HS-5 (cell line): ENCODE data around the gene IDNK.

Source experiments
- DNase-seq: peaks from one replicate; pipeline ENCODE4 v3.0.0-alpha.2; 2012; ENCODE audit warnings: low read depth

IDNK gene

DNA sequence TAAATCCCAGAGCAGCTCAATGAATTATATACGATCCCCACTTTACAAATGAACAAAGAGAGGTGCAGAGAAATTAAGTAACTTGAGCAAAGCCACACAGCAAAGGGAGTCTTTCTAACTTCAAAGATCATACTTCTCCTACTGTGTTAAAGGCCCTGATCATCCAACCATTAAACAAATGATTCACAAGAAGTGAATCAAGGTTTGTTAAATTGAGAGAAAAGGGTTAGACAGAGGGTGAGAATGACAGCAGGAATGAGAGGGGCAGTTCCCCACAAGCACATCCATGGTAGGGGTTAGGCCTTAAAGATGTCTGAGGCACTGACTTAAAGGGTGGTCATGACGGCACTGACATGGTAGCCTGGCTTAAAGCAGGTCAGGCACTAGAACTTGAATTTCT, 10.7 kb downstream of the IDNK start:
- DNase-seq, result no peak

DNA sequence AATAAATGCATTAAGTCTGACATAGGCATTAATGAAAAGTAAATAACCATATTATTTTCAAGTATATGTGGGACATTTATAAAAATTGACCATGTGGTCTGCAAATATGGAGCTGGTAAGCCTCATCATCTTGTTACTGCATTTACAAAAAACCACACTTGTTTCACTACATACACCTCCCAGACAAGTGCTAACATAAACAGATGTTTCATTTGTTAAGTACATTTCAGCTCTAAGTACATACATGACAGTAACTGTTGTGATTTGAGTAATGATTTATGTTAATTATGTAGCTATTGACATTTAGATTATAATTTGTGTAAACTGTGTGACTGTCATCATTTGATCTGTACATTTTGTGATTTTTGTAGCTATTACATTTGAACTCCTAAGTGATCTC, 13.9 kb downstream of the IDNK start:
- DNase-seq, result no peak

DNA sequence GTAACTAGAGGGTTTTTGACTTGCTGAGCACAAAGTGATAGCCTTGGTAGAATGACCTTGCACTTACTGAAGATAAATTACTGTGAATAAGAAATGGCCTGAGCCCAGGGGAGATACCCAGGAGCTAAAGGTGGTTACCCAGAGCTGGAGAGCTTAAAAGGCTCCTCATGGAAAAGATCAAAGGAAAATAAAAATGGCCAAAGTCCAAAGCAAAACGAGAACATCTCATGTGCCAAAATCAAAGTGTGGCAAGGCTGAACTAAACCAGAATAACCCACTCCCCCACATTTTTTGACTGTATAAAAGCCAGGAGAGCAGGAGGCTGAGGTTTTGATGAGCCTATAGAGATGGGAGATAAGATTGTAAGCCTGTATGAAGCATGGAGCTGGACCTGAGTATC, 14.4 kb downstream of the IDNK start:
- no peak for DNase-seq

DNA sequence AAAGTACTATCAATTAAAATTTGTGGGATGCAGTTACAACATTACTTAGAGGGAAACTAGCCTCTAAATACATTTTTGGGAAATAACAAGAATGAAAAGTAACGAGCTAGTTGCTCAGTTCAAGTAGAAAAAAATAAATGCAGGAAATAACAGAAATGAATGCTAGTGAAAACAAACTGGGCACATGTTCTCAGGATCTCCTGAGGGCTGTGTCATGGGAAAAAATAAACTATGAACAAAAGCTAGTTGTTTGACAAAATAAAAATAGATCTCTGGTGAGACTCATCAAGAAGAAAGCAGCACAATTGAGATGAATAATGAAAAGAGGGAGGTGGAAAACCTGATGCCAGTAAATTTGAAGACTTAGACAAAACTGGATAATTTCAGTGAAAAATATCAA, 16.3 kb downstream of the IDNK start:
- no peak for DNase-seq

GRCh38 chr9:83642793-83643192, 19.9 kb downstream of the IDNK start:
- DNase-seq, result no peak

GRCh38 chr9:83646500-83647239, 23.7 kb downstream of the IDNK start:
- no peak for DNase-seq

- DNase-seq, result no peak
Observed at GRCh38 chr9:83649080-83649479, 26.1 kb downstream of the IDNK start.

- no peak for DNase-seq
Observed at GRCh38 chr9:83649515-83649914, 26.6 kb downstream of the IDNK start.

GRCh38 chr9:83651558-83651957, 28.6 kb downstream of the IDNK start:
- DNase-seq, result no peak

GRCh38 chr9:83652433-83652832, 29.5 kb downstream of the IDNK start:
- no peak for DNase-seq

DNA sequence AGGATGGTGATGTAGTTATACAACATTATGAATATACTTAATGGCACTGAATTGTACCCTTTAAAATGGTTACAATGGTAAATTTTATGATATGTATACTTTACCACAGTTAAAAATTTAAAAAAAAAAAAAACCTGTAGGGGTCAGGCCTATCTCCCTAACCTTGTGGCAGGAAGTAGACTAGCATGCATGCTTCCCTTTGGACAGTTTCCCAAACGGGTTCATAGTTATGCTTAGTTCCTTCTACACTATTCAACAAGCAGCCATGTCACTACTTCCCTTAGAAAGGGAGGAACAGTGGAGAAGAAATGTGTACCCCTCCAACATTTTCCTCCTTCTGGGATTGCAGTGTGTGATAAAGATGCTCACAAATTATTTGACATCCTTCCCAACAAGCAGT, 32.5 kb downstream of the IDNK start:
- DNase-seq, result no peak

- no peak for DNase-seq
Observed at GRCh38 chr9:83656032-83656680, 33.2 kb downstream of the IDNK start.

DNA sequence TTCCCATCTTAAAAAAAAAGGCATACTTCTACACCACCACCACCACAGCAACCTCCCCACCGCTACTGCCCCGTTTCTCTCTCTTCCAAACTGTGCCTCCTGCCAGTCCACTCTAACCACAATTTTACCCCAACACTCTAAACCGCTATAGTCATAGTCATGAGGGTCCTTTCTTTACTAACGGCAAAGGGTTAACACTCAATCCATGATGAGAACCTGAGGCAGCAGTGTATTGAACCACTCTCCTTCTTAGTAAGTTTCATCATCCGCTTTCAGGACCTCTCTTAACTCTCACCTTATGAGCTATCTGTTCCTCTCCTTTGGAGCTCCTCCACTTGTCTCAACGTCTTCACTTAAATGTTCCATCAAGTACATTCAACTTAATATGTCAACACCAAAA, 34.0 kb downstream of the IDNK start:
- DNase-seq, result no peak

DNA sequence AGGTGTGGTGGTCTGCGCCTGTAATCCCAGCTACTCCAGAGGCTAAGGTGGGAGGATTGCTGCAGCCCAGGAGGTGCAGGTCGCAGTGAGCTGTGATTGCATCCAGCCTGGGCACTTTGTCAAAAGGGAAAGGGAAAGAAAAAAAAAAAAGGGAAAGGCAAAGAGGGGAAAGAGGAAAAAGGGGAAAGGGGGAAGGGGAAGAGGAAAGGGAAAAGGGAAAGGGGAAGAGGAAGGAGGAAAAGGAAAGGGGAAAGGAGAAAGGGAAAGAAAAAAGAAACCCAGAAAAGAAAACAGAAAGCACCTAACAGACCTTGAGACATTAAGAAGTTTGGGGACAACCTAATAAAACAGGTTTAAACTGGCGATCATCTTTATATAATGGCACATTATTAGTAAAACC, 40.0 kb downstream of the IDNK start:
- no peak for DNase-seq

- no peak for DNase-seq
Observed at GRCh38 chr9:83665580-83666200, 42.7 kb downstream of the IDNK start.

DNA sequence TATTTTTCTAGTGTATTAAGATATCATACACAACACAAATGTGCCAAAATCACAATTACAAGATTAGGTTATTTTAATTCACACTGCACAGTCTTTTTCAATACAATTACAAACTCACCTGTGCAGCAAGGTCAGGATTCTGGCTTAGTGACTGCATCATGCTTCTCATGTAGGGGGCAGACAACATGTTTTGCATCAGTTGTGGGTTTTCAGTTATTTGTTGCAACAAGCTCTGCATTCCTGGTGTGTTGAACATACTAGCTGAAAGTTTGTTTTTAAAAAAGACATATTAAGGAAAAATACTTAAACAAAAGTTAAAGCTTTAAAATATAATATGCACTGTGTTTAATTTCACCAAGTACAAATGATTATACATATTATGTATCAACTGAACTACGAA, 46.1 kb downstream of the IDNK start:
- DNase-seq, result no peak

DNA sequence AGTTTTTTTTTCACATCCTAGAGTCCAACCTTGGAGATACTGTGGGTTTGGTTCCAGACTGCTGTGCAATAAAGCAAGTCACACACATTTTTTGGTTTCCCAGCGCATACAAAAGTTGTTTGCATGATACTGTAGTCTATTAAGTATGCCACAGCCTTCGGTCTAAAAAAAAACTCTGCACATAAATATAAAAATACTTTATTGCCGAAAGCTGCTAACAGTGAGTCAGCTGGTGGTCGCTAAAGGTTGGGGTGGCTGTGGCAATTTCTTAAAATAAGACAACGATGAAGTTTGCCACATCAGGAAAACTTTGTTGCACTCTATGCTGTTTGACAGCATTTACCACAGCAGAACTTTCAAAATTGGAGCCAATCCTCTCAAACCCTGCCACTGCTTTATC, 47.4 kb downstream of the IDNK start:
- DNase-seq, result no peak

GRCh38 chr9:83671451-83671850, 48.5 kb downstream of the IDNK start:
- no peak for DNase-seq

- DNase-seq, result peak; percentile 5
Observed at GRCh38 chr9:83675466-83675865, 52.5 kb downstream of the IDNK start.

- no peak for DNase-seq
Observed at GRCh38 chr9:83677596-83677995, 54.7 kb downstream of the IDNK start.

- no peak for DNase-seq
Observed at GRCh38 chr9:83680233-83680632, 57.3 kb downstream of the IDNK start.

DNA sequence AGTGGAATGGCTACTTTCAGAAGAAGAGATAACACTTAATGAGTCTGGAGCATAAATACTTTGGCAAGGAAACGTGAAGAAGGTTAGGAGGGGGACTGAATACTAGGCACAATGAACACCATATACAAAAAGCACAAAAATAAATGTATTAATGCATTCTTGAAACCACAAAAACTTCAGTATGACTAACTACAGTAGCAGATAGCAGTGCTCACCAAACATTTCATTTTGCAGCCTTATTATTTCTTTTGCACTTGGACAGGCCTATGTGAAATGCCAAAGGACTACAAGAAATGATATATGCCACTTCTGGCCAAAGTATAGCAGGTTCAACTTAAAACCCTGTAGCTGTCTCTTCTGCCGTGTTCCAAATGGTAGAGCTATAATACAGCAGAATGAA, 58.5 kb downstream of the IDNK start:
- DNase-seq, result no peak

- DNase-seq, result no peak
Observed at GRCh38 chr9:83688921-83689320, 66.0 kb downstream of the IDNK start.

DNA sequence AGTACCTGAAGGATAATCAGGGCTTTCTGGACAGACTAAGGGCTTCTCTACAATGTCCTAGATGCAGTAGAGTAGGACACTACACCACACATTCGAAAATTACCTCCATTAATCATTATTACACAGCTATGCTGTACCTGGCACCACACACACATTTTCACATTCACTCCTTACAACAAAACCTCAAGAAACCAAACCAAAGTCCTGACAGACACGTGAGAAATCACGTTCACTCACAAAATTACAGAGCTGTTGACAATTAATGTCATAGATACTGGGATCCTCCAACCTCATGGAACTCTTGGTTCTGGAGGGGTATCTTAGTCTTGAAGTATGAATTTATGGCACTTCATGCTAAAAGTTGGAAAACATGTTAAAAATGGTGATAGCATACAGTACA, 68.5 kb downstream of the IDNK start:
- DNase-seq, result no peak
